Mesangial cell (primary cell): ENCODE results near the gene CEACAM7. TPM values are rescaled to one million over a fixed set of nuclear protein-coding genes. Genes with fewer than 3 reads are reported as not detected.

Experiments used
- total RNA-seq: library from RNA; depleted of rRNA; stranded (reverse); fragments of >200 nt; gene quantifications from 2 replicates; pipeline ENCODE4 v1.2.3, GENCODE V29; 2015

Gene CEACAM7
- total RNA-seq, result not detected in 2 replicates

GRCh38 chr19:41688098-41688497 lies at the start of gene CEACAM7:
CEACAM7 (minus strand) TSS chr19:41688270; CDS start chr19:41688165, 105 bp downstream.

GRCh38 chr19:41708481-41708880 lies 20.4 kb upstream of the CEACAM7 start, which contains the start of gene CEACAM5:
CEACAM5 (plus strand) TSS chr19:41708626; CDS start chr19:41708732, 106 bp downstream.

GRCh38 chr19:41626877-41627276 lies 61.2 kb downstream of the CEACAM7 start, which contains the start of gene CEACAM4:
CEACAM4 (minus strand) TSS chr19:41627074; CDS start chr19:41626963, 111 bp downstream.

Other genes with a start within 250 kb of the CEACAM7 start
- 45.6 and 57.0 TPM in 2 replicates for gene DMAC2, start 248.4 kb downstream of the CEACAM7 start, total RNA-seq
- not detected in 2 replicates for gene ERICH4, start 245.1 kb downstream of the CEACAM7 start, total RNA-seq
- gene CEACAM21, start 112.1 kb downstream of the CEACAM7 start, total RNA-seq, result not detected in 2 replicates
- gene CEACAM4, start 61.2 kb downstream of the CEACAM7 start, total RNA-seq, result not detected in 2 replicates
- not detected in 2 replicates for gene CEACAM5, start 20.4 kb upstream of the CEACAM7 start, total RNA-seq
- gene CEACAM6, start 67.3 kb upstream of the CEACAM7 start, total RNA-seq, result not detected in 2 replicates
- gene CEACAM3, start 108.3 kb upstream of the CEACAM7 start, total RNA-seq, result not detected in 2 replicates
- gene LYPD4, start 156.4 kb upstream of the CEACAM7 start, total RNA-seq, result not detected in 2 replicates
- not detected in 2 replicates for gene DMRTC2, start 156.8 kb upstream of the CEACAM7 start, total RNA-seq
- 2,150 and 2,952 TPM in 2 replicates for gene RPS19, start 172.0 kb upstream of the CEACAM7 start, total RNA-seq
- gene CD79A, start 189.0 kb upstream of the CEACAM7 start, total RNA-seq, result 0.25 and 0.33 TPM in 2 replicates
- gene ARHGEF1, start 194.9 kb upstream of the CEACAM7 start, total RNA-seq, result 49.6 and 64.0 TPM in 2 replicates
- not detected in 2 replicates for gene ERFL, start 240.2 kb upstream of the CEACAM7 start, total RNA-seq